OCI-LY7 (cell line): ENCODE data around the gene SMPD2.

Experiments
- EZH2phosphoT487 ChIP-seq: fragments of 200-600 bp; sonication (generic); IDR thresholded peaks from 2 replicates; pipeline ENCODE4 v1.6.1; 2018; ENCODE audit warnings: low read depth, borderline replicate concordance, mild to moderate bottlenecking, mixed run types, antibody characterized with exemption, low read length, moderate library complexity, mixed read lengths
- TF ChIP-seq, protein P1 (sequence below): fragments of 200-600 bp; sonication (generic); conservative IDR thresholded peaks from 2 replicates; pipeline ENCODE4 v1.5.1; 2014; ENCODE audit warnings: mild to moderate bottlenecking, antibody characterized with exemption, low read length, moderate library complexity, mixed read lengths

GRCh38 chr6:109454496-109455436 lies 14.2 kb downstream of the SMPD2 start:
- TF ChIP-seq, protein P1, sequence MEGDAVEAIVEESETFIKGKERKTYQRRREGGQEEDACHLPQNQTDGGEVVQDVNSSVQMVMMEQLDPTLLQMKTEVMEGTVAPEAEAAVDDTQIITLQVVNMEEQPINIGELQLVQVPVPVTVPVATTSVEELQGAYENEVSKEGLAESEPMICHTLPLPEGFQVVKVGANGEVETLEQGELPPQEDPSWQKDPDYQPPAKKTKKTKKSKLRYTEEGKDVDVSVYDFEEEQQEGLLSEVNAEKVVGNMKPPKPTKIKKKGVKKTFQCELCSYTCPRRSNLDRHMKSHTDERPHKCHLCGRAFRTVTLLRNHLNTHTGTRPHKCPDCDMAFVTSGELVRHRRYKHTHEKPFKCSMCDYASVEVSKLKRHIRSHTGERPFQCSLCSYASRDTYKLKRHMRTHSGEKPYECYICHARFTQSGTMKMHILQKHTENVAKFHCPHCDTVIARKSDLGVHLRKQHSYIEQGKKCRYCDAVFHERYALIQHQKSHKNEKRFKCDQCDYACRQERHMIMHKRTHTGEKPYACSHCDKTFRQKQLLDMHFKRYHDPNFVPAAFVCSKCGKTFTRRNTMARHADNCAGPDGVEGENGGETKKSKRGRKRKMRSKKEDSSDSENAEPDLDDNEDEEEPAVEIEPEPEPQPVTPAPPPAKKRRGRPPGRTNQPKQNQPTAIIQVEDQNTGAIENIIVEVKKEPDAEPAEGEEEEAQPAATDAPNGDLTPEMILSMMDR = 0 out of 2 replicates have a peak, but pooled peaks have one; percentile 19
- TF ChIP-seq EZH2phosphoT487 = no peak
